GM18873 (cell line): ENCODE data around the gene MEGF6.

Experiments
- ATAC-seq: cut with Tn5 transposase; IDR thresholded peaks from one replicate; pipeline ENCODE4 v1.9.1; 2021; ENCODE audit warnings: mild to moderate bottlenecking, moderate library complexity, moderate number of reproducible peaks; ENCODE audit not compliant: unreplicated experiment, low FRiP score

MEGF6 gene

GRCh38 chr1:3612123-3612522, 815 bp upstream of the MEGF6 start:
- no peak for ATAC-seq

- no peak for ATAC-seq
Observed at GRCh38 chr1:3610527-3611169, 660 bp downstream of the MEGF6 start.

GRCh38 chr1:3609769-3610526, 1.4 kb downstream of the MEGF6 start:
- no peak for ATAC-seq

GRCh38 chr1:3609016-3609768, 2.1 kb downstream of the MEGF6 start:
- ATAC-seq: no peak

- ATAC-seq: no peak
Observed at GRCh38 chr1:3608154-3608553, 3.2 kb downstream of the MEGF6 start.

GRCh38 chr1:3607703-3608065, 3.6 kb downstream of the MEGF6 start:
- no peak for ATAC-seq

GRCh38 chr1:3606779-3607702, 4.3 kb downstream of the MEGF6 start:
- ATAC-seq: no peak

- ATAC-seq: no peak
Observed at GRCh38 chr1:3604997-3605823, 6.1 kb downstream of the MEGF6 start.

GRCh38 chr1:3604468-3604974, 6.8 kb downstream of the MEGF6 start:
- ATAC-seq: no peak

GRCh38 chr1:3603571-3604467, 7.5 kb downstream of the MEGF6 start:
- no peak for ATAC-seq

GRCh38 chr1:3603156-3603555, 8.2 kb downstream of the MEGF6 start:
- ATAC-seq: no peak

GRCh38 chr1:3602375-3602774, 8.9 kb downstream of the MEGF6 start:
- no peak for ATAC-seq

GRCh38 chr1:3601743-3602142, 9.6 kb downstream of the MEGF6 start:
- no peak for ATAC-seq

GRCh38 chr1:3600354-3600753, 11.0 kb downstream of the MEGF6 start:
- ATAC-seq: no peak

- no peak for ATAC-seq
Observed at GRCh38 chr1:3599816-3600215, 11.5 kb downstream of the MEGF6 start.

- ATAC-seq: no peak
Observed at GRCh38 chr1:3599286-3599811, 12.0 kb downstream of the MEGF6 start.

- ATAC-seq: no peak
Observed at GRCh38 chr1:3598522-3599285, 12.6 kb downstream of the MEGF6 start.
